ENCODE data around the gene CCNH.

The CCNH gene

DNA sequence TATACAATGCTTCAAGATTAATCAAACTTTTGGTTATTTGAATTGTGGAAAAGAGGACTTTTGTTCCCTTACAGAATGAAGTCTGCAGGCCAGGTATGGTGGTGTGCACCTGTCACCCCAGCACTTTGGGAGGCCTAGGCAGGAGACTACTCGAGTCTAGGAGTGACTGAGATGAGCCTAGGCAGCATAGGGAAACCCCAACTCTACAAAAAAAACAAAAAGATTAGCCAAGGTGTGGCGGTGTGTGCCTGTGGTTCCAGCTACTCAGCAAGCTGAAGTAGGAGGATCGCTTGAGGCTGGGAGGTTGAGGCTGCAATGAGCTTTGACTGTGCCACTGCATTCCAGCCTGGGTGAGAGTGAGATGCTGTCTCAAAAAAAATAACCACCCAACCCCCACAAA is 9.3 kb downstream of the CCNH start:
- DNase-seq (ENCODE audit: low spot score), result no peak

DNA sequence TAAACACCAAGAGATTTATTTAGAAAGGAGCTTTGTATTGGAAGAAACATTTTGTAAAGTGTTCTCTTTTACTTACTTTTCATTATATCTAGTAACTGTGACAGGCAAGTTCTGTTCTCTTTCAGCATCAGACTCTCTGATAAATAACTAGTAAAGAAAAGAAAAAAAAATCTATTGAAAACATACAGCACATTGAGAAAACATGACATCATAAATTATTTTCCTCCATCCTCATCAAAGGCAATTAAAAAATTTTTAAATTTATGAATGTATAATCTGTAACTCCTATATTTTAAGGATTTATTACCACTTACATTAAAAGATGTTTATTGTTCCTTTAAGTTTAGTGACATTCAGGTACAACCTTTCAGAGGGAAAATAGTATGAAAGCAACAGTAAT is 11.1 kb downstream of the CCNH start:
- DNase-seq (ENCODE audit: low spot score), result no peak

DNA sequence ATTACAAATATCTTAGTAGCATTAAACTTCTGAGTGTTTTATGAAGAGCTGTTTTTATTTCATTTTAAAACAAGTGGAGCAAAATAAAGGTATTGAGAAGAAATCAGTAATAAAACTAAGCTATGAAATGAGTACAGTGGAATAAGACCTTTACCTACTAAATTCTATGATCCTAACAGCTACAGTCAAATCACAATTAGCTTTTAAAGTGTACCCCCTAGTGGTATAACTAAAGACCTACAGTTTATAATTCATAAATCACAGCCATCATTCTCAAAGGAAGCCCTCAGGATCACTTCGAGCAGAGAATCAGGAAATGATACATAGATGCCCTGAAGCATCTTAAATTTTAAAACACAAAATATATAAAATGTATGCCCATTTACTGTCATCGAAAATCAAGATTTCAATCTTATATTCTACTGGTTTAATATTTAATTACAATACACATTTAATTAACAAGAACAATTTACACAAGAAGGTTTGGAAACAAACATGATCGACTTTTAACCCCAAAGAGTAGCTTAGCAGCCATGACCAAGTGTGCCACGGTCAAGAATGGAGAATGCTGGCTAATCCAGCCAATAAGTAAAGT is 12.3 kb downstream of the CCNH start:
- DNase-seq (ENCODE audit: low spot score), result peak; percentile 36

DNA sequence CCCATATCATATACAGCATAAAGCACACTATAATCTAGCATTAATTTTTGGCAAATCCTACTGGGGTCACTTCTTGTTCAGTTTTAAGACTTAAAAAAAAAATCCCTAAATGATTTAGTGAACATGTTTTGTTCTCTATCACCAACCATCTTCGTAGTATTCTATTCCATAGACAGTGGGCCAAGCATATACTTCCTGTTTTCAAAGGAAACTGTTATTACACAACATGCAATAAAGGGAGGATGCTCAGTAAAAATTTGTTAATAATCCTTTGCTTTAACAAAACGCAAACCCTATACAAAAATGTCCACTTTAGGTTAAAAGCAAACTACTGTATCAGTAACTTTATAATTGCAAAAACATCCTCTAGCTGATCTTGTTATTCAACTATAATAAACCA is 13.0 kb downstream of the CCNH start:
- DNase-seq (ENCODE audit: low spot score), result no peak

DNA sequence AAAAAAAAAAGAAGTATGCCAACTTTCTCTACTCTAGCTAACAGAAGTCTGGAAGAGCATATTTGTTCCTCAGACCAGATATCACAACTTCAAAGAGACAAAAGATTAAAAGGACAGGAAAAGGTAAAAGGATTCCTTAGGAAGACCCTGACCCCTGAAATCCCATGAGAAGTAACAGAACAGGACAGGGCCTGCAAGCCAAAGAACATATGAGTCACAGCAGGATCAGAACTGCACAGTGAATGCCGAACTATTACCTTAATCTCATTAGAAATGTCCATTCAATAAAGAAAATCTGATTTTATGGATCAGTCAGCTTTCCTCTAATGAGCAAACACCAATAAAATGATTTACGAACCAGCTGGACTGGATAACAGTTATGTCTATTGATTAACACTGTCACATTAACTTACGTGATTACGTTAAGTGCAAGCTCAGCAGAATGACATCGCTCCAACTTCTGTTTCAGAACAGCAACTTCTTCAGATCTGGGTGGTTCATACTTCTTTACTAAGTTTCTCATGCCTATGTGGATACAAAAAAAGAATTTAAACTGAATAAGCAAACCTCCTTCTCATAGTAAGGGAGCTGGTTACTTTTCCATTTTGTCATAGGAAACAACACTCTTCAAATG is 13.6 kb downstream of the CCNH start:
- no peak for DNase-seq (ENCODE audit: low spot score)

DNA sequence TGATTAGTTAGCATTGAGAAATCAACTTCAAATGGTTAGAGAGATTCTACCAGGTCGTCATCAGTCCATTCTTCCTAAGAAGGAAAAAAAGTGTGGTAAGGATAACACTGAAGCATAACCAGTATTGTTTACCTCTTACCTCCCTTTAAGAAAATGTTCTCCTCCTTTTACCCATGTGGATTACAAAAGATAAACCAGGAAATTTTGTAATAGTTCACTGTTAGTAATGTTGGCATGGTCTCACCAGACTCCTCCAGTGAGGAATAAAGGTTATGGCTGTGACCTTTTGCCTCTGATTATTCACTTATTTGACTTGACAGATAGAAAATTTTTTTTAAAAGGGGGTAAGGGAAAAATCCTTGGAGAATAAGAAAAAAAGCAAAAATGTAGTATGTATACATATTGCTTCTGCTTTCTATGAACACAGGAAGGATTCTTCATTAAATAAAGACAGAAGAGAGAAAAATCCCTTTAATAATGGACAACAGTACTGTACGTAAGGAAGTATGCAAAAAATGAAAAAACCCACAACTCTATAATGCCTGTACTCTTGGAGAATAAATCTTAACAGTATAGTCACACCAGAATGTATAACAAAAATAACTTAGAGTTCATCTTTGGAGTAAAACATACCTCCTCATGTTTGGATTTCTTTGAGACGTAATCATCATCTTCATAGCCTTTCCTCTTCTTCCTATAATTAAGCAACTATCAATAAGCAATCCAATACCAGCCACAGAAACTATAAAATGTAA is 18.1 kb downstream of the CCNH start:
- no peak for DNase-seq (ENCODE audit: low spot score)

DNA sequence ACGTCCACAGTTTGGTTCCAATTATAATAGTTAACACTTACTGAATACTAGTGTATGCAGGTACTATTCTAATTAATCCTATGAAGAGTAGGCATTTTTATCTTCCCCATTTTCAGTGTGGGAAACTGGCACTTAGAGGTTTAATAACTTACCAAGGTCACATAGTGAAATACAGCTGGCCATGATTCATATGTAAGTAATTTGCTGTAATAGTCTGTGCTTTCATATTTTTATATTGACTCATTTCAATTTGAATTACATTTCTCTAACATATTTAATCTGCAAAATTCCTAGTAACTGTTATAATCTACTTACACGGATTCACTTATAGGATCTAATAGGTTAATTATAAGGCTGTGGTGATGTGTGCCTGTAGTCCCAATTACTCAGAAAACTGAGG is 19.4 kb downstream of the CCNH start:
- no peak for DNase-seq (ENCODE audit: low spot score)

DNA sequence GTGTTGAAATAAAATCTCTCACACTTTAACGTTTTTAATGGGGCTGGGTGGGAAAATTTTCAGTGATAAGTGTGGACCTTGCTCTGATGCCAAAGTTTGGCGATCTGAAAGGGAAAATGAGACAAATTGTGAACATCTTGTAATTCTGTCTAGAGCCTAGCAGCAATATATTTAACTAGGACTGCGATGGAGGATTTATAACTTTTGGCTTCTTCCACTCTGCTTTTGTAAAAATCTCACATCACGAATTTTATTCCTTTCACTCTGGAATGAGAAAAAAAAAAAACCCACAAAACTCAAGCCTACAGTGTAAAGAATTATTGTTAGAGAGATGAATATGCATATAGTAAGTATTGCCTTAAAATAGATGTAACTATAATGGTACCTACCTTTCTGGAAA is 19.9 kb downstream of the CCNH start:
- DNase-seq (ENCODE audit: low spot score), result no peak

DNA sequence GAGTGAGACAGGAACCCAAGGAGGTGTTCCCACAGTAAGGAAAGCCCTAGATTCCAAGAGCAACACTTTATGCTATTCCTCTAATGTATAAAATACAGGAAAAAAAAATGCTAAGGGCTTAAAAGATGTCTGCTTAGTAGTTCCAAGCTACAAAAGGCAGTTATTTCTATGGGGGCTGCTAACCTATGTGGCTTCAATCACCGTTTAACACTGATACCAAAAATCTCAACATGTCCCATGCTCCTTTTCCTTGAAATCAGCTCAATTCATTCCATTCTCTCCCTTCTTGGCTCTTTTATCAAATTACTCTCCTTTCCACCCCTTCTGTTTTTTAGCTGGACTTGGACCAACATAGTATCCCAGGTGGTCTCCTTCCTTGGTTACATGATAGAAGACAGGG is 20.6 kb downstream of the CCNH start:
- no peak for DNase-seq (ENCODE audit: low spot score)

DNA sequence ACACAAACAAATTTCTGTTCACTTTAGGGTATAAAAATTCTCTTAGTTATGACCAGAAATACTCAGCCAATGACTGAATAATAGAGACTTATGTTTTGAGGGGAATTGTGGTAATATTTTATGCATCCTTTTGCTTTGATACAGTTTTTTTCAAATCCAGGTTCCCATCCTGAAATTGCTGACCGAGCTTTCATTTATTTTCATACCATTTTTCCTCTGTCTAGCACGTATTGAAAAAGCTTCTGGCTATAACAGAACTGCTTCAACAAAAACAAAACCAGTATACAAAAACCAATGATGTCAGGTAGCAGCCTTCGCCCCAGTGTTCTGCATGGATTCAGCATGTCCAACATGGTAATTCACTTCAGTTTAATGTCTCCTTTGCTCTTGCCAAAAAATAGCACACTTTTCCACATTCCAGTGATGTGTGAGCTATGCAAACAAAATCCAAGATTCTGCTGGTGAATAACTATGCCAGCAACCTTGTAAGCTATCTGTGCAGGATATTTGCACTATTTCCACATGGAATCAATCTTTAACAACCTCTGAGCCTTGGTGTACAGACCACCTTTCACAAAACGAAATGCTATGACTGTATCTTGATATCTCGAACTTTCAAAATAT is 22.0 kb downstream of the CCNH start:
- no peak for DNase-seq (ENCODE audit: low spot score)

DNA sequence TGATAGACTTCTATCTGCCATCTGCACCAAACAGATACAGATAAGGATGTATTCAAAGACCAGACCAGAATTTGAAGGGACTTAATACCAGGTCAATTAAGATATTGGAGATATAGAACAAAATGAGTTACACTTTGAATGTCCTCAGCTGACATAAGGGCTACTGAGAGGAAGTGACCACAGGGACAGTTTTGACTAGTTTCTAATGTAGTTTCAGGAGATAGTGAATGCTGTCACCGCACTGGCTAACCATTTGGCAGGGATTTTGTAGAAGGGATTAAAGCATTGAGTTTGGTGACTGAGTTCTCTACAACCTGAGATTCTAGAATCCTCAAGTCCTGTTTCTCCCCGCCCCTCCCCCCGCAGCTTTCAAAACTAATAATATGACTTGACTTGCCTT is 22.7 kb downstream of the CCNH start:
- no peak for DNase-seq (ENCODE audit: low spot score)

DNA sequence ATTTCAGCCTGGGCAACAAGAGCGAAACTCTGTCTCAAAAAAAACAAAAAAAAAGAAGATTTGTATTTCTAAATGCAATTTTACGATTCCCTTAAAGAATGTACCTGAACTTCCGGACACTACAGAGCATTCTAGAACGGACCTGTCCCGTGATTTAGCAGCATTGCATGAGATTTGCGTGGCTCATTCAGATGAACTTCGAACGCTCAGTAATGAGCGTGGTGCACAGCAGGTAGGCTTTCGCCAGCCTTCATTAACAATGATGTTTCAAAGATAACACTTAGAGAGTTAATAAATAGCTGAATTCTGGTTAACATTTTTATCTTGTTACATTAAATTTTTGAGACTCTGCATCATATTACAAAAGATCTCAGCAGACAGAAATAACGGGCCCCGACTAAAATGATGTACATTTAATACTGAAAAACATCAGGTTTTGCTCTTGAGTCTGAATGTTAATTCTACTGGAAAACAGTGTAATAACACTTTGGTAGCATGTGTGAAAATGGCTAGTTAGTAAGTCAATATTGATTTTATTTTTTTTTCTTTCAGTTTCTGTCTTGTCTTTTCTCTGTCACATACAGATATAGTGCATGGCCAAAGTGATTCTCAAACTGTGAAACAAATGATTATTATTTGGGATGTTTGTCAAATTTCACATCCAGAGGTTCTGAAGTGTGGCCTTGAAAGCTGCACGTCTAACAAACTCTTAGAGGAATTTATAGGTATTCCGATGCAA is 23.3 kb downstream of the CCNH start:
- DNase-seq (ENCODE audit: low spot score), result no peak

DNA sequence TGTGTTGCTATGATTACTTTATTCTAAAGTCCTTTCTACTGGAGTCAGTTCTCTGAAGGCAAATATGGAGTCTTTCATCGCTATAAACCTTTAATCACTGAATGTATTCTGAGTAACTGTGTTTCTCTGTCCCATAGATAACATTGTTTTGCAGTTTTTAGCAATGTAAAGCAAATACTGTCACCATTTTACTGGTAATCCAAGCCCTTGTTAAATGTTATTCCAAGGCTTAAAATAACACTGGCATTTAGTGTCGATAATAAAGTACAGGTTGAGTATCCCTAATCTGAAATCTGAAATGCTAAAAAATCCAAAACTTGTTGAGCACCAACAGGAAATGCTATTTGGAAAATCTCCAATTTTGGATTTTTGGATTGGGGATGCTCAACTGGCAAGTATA is 24.6 kb downstream of the CCNH start:
- DNase-seq (ENCODE audit: low spot score), result no peak

DNA sequence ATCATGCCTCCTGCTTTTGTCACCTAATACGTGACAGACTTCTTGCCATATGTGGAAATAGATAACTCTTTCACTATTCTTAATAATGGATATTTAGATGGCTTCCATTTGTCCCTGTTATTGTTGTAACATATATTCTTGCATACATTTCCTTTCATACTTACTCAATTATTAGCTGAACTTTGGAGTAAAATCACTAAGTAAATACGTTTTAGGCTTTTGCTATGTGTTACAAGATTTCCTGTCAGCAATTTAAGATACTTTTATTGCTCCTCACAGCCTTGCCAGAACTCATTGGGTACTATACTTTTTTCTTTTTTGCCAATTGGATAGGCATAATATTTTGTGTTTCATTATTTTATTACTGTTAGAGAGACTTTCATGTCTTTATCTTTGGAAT is 26.9 kb downstream of the CCNH start:
- no peak for DNase-seq (ENCODE audit: low spot score)

DNA sequence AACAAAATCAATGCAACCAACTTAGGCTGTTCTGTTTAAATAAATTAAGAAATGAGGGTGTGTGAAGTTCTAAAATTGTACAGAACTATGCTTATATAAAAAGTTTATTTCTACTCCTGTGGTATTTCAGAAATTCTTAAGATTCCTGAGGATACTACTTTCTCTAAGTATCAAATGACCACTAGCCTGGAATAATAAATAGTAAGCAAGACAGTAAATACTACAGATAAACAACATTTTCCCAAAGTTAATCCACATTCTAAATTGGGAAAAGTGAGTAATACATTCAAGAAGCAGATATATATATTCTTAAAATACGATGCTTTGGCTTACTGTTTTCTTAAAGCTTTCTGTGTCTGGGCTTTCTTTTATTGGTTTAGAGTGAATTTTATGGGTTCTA is 29.5 kb downstream of the CCNH start:
- no peak for DNase-seq (ENCODE audit: low spot score)

DNA sequence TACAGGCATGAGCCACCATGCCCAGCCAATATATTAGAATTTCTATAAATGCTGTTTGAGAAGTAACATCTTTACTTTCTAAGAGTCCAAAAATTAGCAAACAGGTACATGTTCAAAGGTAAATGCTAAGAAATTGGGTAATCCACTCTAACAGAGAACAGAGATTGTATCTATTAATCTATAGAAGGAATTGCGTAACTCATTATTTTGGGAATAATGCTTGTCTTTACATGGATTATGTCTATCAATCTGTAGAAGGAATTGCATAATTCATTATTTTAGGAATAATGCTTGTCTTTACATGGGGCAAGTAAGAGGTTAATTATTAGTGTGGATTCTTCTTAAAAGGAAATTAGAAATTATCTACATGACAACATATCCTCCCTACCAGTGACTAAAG is 30.5 kb downstream of the CCNH start:
- DNase-seq (ENCODE audit: low spot score), result no peak

DNA sequence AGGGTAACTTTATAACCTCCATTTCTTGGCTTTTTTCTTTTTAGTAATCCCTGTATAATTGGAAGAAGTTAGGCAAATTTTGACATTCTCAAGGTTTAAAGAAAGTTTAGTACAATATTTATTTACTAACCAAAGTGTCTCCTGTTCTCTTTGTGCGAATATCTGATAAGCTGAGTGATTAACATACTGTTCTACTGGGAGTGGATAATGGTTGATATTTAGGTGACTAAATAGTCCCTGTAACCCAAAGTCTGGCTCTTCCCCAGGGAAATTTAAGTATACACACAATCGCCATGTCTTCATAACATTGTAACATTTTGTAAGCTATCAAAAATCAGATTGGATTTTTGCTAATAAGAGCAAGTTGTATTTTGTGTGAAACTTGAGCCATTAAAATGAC is 40.0 kb downstream of the CCNH start:
- no peak for DNase-seq (ENCODE audit: low spot score)

DNA sequence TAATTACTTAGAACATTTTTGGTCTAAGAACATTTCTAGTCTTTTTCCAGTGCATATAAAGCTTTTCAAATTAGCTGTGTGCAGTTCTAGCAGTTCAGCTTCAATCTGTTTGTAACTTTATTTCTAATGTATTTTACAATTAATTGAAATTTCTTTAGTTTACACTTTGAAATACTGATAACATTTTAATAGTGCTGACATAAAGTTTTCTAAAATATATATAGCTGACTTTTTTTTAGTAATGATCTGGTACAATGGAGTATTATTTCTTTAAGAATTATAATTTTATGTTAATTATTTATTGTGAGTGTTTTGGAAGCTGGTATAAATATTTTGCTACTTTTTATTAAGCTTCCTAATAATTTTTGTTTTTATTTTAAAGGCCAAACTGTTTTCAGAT is 43.3 kb downstream of the CCNH start:
- no peak for DNase-seq (ENCODE audit: low spot score)

DNA sequence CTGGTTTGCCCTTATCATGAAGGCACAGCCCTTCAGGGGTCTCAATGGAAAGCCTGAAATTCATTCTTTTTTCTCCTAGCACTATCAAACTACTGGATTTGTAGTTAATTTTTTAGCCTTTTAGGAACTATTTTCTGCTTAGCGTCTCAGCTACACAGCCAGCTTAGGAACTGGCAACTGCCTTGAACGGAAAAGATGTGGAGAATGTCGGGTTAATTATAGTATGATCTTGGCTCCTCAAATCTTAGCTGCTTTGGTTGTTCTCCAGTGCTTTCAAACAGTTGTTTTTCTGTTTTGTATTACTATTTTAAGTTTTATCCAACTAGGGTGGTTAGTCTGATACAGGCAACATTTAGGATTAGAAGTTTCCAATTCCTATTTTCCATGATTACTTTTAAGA is 44.1 kb downstream of the CCNH start:
- DNase-seq (ENCODE audit: low spot score), result no peak

DNA sequence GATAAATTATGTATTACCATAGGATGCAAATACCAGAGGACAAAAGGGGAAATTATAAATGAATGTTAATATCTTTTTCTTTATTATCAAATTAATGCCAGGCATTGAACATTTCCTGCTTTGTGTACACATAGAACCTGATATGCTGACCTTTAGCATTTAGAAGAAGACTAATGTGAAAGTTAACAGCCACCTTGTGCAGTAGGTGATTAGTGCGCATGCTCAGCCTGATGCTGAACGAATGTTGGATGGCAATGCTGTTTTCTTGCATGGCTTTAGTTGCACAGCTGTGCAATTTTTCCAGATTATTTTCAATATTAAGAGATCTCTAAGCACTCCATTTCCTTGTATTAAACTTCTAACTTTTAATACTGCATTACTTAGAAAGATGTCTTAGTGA is 45.5 kb downstream of the CCNH start:
- DNase-seq (ENCODE audit: low spot score), result no peak

DNA sequence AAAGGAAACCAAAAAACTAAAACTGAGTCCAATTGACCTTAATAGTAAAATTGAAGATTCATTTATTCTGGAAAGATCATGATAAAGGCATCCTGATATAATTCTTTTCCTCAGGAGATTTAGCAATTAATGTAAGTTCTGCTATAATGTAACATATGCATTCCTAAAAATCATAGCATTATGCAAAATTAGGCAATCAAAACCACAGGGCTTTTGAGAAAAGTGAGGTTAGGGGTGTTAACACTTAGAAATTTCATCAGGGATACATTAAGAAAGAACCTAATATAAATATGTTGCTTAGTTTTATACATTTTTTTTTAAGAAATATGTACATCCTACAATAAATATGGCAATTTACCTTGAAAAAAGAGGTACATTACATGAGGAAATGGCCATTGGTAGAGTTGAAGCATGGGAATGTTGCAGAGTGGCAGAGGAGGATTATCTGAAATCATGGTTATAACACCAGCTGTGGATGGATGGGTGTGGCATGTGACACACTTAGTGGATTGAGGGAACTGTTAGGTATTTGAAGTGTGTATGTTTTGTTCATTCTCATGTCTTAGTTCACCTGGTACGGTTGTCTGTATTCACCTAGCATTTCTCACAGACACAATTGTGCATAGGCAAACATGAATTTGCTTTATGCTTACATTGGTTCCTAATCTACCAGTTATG is 51.1 kb downstream of the CCNH start:
- DNase-seq (ENCODE audit: low spot score), result no peak

DNA sequence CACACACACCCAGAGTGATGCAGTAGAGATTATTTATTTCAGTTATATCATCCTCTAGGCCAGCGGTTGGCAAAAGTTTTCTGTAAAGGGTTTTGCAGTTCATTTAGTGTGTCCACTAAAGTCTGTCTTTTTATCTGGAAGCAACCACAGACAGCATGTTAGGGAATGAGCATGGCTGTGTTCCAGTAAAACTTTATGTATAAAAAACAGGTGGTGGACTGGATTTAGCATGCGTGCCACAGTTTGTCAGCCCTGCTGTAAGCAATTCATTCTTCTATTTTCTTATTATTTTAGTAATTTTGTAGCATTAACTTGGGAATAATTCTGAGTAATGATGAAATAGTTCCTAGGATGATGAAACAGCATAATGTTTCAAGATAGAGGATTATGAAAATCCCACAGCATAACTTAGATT is 51.7 kb downstream of the CCNH start:
- DNase-seq (ENCODE audit: low spot score), result no peak

Data from iPS-NIHi11 (cell line).